Nephron progenitor cell (in vitro differentiated cells): ENCODE results near the gene SIPA1L3.

Experiments
- DNase-seq: peaks from one replicate; pipeline ENCODE4 v3.0.0; 2021
- H3K27ac Mint-ChIP-seq: 2 replicates; pipeline ENCODE4 v1.8.0; 2021; ENCODE audit warnings: mild to moderate bottlenecking, moderate library complexity, mixed read lengths
- H3K27me3 Mint-ChIP-seq: 2 replicates; pipeline ENCODE4 v1.8.0; 2021; ENCODE audit warnings: mild to moderate bottlenecking, low read depth, mixed read lengths; ENCODE audit not compliant: poor library complexity
- H3K36me3 Mint-ChIP-seq: 2 replicates; pipeline ENCODE4 v1.8.0; 2021; ENCODE audit warnings: low read depth, mixed read lengths
- H3K4me1 Mint-ChIP-seq: 2 replicates; pipeline ENCODE4 v1.8.0; 2021; ENCODE audit warnings: mixed read lengths
- H3K4me3 Mint-ChIP-seq: 2 replicates; pipeline ENCODE4 v1.8.0; 2021; ENCODE audit warnings: mild to moderate bottlenecking, moderate library complexity, mixed read lengths
- H3K9me3 Mint-ChIP-seq: 2 replicates; pipeline ENCODE4 v1.8.0; 2021; ENCODE audit warnings: mild to moderate bottlenecking, moderate library complexity, mixed read lengths
- TF ChIP-seq, protein P1 (sequence below): fragments of 200-600 bp; sonication (generic); IDR thresholded peaks from 2 replicates; pipeline ENCODE4 v1.5.0; 2021; ENCODE audit warnings: antibody characterized with exemption

The SIPA1L3 gene

DNA sequence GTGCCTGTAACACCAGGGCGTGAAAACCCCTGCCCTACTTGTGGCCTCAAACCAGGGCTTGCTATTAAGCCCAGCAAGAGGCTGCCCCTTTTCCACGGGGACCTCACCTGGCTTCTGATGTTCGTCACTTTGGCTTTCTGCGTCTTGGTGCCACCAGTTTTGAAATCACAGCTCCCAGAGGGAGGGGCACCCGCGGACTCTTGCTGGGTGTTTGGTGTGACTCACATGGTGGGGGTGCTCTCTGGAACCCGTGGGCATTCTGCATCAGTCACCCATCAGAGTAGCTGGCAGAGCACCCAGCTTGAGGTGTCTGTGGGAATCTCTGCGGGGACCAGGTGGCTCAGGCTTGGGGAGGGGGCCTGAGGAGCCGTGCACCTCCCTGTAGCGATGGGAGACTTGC, 19.2 kb downstream of the SIPA1L3 start:
- TF ChIP-seq, protein P1, sequence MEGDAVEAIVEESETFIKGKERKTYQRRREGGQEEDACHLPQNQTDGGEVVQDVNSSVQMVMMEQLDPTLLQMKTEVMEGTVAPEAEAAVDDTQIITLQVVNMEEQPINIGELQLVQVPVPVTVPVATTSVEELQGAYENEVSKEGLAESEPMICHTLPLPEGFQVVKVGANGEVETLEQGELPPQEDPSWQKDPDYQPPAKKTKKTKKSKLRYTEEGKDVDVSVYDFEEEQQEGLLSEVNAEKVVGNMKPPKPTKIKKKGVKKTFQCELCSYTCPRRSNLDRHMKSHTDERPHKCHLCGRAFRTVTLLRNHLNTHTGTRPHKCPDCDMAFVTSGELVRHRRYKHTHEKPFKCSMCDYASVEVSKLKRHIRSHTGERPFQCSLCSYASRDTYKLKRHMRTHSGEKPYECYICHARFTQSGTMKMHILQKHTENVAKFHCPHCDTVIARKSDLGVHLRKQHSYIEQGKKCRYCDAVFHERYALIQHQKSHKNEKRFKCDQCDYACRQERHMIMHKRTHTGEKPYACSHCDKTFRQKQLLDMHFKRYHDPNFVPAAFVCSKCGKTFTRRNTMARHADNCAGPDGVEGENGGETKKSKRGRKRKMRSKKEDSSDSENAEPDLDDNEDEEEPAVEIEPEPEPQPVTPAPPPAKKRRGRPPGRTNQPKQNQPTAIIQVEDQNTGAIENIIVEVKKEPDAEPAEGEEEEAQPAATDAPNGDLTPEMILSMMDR = no peak
- DNase-seq = no peak
- Mint-ChIP-seq H3K9me3 (no peaks in the 10 kb centered on the region), H3K4me3 (no peak overlapping the region), H3K27ac (no peak overlapping the region), H3K36me3 (peaks cover 14% of the 10 kb centered on the region), H3K4me1 (peaks cover 42% of the 10 kb centered on the region), H3K27me3 (peaks cover 3% of the 10 kb centered on the region)

DNA sequence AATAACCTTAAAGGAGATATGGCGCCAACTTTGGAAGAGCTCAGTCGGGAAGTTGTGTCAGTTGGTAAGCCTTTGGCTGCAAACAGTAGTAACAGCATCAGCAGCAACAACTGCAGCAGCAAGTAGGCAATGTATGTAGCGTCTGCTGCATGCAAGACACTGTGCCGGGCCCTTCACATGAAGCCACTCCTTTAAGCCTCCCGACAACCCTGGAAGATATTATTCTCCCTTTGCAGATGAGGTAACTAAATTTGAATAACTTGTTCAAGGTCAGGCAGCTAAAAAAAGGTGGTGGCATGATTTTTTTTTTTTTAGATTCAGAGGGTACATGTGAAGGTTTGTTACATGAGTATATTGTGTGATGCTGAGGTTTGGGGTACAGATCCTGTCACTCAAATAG, 19.7 kb downstream of the SIPA1L3 start:
- peaks cover 43% of the 10 kb centered on the region for H3K4me1 Mint-ChIP-seq
- DNase-seq = no peak
- no peak overlapping the region for H3K4me3 Mint-ChIP-seq
- TF ChIP-seq, protein P1 = no peak
- H3K27ac Mint-ChIP-seq = no peak overlapping the region
- no peaks in the 10 kb centered on the region for H3K9me3 Mint-ChIP-seq
- peaks cover 10% of the 10 kb centered on the region for H3K36me3 Mint-ChIP-seq
- H3K27me3 Mint-ChIP-seq = peaks cover 3% of the 10 kb centered on the region

DNA sequence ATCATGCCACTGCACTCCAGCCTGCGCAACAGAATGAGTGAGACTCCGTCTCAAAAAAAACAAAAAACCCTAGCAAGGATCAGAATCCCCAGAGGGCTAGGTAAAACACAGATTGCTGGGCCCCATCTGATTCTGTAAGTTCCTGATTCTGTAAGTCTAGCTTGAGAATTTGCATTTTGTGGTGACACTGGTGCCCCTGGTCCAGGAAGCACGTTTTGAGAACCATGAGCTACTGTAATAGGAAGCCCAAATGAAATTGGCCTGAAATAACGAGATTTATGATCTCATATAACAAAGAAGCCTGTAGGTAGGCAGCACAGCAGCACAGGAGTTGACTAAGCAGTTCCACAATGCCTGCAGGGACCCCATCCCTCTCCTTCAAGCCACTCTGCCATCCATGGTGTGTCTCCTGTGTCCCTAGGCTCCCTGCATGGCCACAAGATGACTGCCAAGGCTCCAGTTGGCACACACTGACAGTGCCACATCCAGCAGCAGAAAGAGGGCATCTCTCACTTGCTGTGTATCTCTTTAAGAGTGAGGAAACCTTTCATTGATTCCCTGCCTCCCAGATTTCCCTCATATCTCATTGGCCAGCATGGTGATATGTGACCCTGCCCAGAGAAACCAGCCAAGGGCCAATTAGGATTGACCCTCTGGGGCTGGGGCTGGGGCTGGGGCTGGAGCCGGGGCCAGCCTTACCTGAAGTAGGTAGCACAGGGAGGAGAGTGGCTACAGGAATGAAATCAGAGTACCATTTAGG, 21.7 kb downstream of the SIPA1L3 start:
- H3K36me3 Mint-ChIP-seq = peaks cover 7% of the 10 kb centered on the region
- no peaks in the 10 kb centered on the region for H3K9me3 Mint-ChIP-seq
- H3K27ac Mint-ChIP-seq = no peak overlapping the region
- no peak overlapping the region for H3K4me3 Mint-ChIP-seq
- TF ChIP-seq, protein P1 = no peak
- no peak for DNase-seq
- H3K4me1 Mint-ChIP-seq = peaks cover 57% of the 10 kb centered on the region
- H3K27me3 Mint-ChIP-seq = peaks cover 3% of the 10 kb centered on the region

DNA sequence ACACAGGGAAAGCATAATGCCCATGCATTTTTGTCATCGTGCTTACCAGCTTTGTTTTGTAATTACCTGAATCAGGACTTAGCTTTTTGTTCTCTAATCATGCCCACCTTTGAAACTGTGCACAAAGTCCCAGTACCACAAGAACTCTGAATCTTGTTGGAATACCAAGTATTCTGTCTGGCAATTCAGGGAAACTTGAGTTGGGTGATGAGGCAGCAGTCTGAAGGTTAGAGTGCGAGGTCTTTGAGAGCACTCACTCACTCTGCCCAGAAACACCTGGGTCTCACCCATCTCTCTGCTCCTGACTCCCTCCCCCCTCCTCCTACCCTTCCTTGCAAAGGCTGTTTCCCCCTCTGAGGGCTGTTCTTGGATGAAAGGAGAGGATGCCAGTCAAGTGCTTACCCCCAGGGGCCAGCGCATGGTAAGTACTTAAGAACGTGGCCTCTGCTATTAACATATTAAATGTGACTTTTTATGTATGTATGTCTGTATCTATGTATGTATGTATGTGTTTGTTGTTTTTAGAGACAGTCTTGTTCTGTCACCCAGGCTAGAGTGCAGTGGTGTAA, 22.4 kb downstream of the SIPA1L3 start:
- DNase-seq = no peak
- no peak overlapping the region for H3K4me3 Mint-ChIP-seq
- TF ChIP-seq, protein P1 = no peak
- H3K27me3 Mint-ChIP-seq = peaks cover 3% of the 10 kb centered on the region
- peaks cover 58% of the 10 kb centered on the region for H3K4me1 Mint-ChIP-seq
- peaks cover 3% of the 10 kb centered on the region for H3K9me3 Mint-ChIP-seq
- H3K27ac Mint-ChIP-seq = no peak overlapping the region
- H3K36me3 Mint-ChIP-seq = peaks cover 11% of the 10 kb centered on the region

DNA sequence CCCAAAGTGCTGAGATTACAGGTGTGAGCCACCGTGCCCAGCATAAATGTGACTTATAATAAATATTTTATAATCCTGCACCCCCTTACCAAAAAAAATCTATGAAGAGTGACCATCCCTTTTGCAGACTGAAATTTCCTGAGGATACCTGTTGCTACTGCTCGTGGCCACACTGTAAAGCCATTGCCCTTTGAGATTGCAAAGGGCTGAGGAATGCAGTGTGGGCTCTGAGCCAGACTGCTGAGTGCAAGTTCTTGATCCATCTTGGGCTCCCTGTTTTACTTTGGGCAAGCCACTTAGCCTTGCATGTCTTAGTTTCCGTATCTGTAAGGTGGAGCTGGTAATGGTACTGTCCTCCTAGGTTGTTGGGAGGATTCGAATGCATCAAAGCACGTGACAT, 23.4 kb downstream of the SIPA1L3 start:
- Mint-ChIP-seq H3K9me3 (peaks cover 11% of the 10 kb centered on the region), H3K4me1 (peaks cover 58% of the 10 kb centered on the region), H3K27me3 (peaks cover 3% of the 10 kb centered on the region), H3K4me3 (no peak overlapping the region), H3K27ac (no peak overlapping the region), H3K36me3 (peaks cover 14% of the 10 kb centered on the region)
- DNase-seq = no peak
- TF ChIP-seq, protein P1 = no peak
